H9 (cell line): ENCODE data around the gene ANKH. TPM values are rescaled to one million over a fixed set of nuclear protein-coding genes. Genes with fewer than 3 reads are reported as not detected.

ENCODE experiments used
- DNase-seq: peaks from one replicate; pipeline ENCODE4 v3.0.0-alpha.2; 2017
- H2AFZ ChIP-seq: one replicate; pipeline ENCODE4 v1.6.1; 2013; ENCODE audit warnings: mild to moderate bottlenecking, low read length, control low read depth, moderate library complexity
- H2AK5ac ChIP-seq: 2 replicates; pipeline ENCODE4 v1.6.1; 2013; ENCODE audit warnings: low read length, control low read depth, mixed read lengths; ENCODE audit not compliant: insufficient read length
- H2BK120ac ChIP-seq: one replicate; pipeline ENCODE4 v1.6.1; 2013; ENCODE audit warnings: low read depth, mild to moderate bottlenecking, low read length, control low read depth, inconsistent platforms; ENCODE audit not compliant: poor library complexity, severe bottlenecking
- H2BK12ac ChIP-seq: 2 replicates; pipeline ENCODE4 v1.6.1; 2013; ENCODE audit warnings: low read length, control low read depth, mixed read lengths, low read depth; ENCODE audit not compliant: insufficient read length
- H2BK15ac ChIP-seq: 2 replicates; pipeline ENCODE4 v1.6.1; 2013; ENCODE audit warnings: low read depth, low read length, control low read depth
- H2BK20ac ChIP-seq: one replicate; pipeline ENCODE4 v1.6.1; 2013; ENCODE audit warnings: low read depth, mild to moderate bottlenecking, low read length, control low read depth, inconsistent platforms; ENCODE audit not compliant: poor library complexity, severe bottlenecking
- H2BK5ac ChIP-seq: 2 replicates; pipeline ENCODE4 v1.6.1; 2013; ENCODE audit warnings: low read length, control low read depth, mixed read lengths; ENCODE audit not compliant: insufficient read length
- H3K14ac ChIP-seq: 2 replicates; pipeline ENCODE4 v1.6.1; 2013; ENCODE audit warnings: low read length, control low read depth; ENCODE audit not compliant: insufficient read depth
- H3K18ac ChIP-seq: 2 replicates; pipeline ENCODE4 v1.6.1; 2013; ENCODE audit warnings: low read depth, mild to moderate bottlenecking, mixed read lengths, low read length, control low read depth; ENCODE audit not compliant: insufficient read length
- H3K23ac ChIP-seq: 2 replicates; pipeline ENCODE4 v1.6.1; 2013; ENCODE audit warnings: low read length, control low read depth, mixed read lengths, low read depth; ENCODE audit not compliant: insufficient read length
- H3K23me2 ChIP-seq: 2 replicates; pipeline ENCODE4 v1.6.1; 2013; ENCODE audit warnings: low read depth, mild to moderate bottlenecking, mixed read lengths, low read length, control low read depth; ENCODE audit not compliant: insufficient read length, poor library complexity, severe bottlenecking
- H3K27ac ChIP-seq: 2 replicates; pipeline ENCODE4 v1.5.1; 2013; ENCODE audit warnings: low read length, control low read depth, mixed read lengths, low read depth; ENCODE audit not compliant: insufficient read length
- H3K27me3 ChIP-seq: 2 replicates; pipeline ENCODE4 v1.6.1; 2013; ENCODE audit warnings: low read length, control low read depth, inconsistent platforms; ENCODE audit not compliant: insufficient read depth
- H3K4ac ChIP-seq: 2 replicates; pipeline ENCODE4 v1.6.1; 2013; ENCODE audit warnings: low read depth, mild to moderate bottlenecking, control low read depth, inconsistent platforms, low read length, moderate library complexity
- H3K4me1 ChIP-seq: 2 replicates; pipeline ENCODE4 v1.6.1; 2013; ENCODE audit warnings: low read length, control low read depth, inconsistent platforms; ENCODE audit not compliant: insufficient read depth
- H3K4me2 ChIP-seq: 2 replicates; pipeline ENCODE4 v1.6.1; 2013; ENCODE audit warnings: low read length, control low read depth, mixed read lengths; ENCODE audit not compliant: insufficient read length, insufficient read depth
- H3K56ac ChIP-seq: 2 replicates; pipeline ENCODE4 v1.6.1; 2013; ENCODE audit warnings: low read depth, mild to moderate bottlenecking, mixed read lengths, low read length, control low read depth; ENCODE audit not compliant: insufficient read length
- H3K79me1 ChIP-seq: 2 replicates; pipeline ENCODE4 v1.6.1; 2013; ENCODE audit warnings: low read depth, mild to moderate bottlenecking, moderate library complexity, low read length, control low read depth, inconsistent platforms; ENCODE audit not compliant: insufficient read depth, poor library complexity, severe bottlenecking
- H3K79me2 ChIP-seq: 2 replicates; pipeline ENCODE4 v1.6.1; 2013; ENCODE audit warnings: low read length, control low read depth, inconsistent platforms; ENCODE audit not compliant: insufficient read depth
- H3K9ac ChIP-seq: 2 replicates; pipeline ENCODE4 v1.6.1; 2013; ENCODE audit warnings: low read length, control low read depth, mixed read lengths; ENCODE audit not compliant: insufficient read length; ENCODE audit errors: extremely low read depth
- H3K9me3 ChIP-seq: one replicate; pipeline ENCODE4 v1.6.1; 2013; ENCODE audit warnings: low read depth, low read length, inconsistent platforms; ENCODE audit not compliant: control insufficient read depth
- H3T11ph ChIP-seq: one replicate; pipeline ENCODE4 v1.6.1; 2013; ENCODE audit warnings: mild to moderate bottlenecking, low read length, control low read depth, inconsistent platforms
- H4K20me1 ChIP-seq: one replicate; pipeline ENCODE4 v1.6.1; 2013; ENCODE audit not compliant: control insufficient read depth, insufficient read length, insufficient read depth
- H4K5ac ChIP-seq: 2 replicates; pipeline ENCODE4 v1.6.1; 2013; ENCODE audit warnings: low read depth, mild to moderate bottlenecking, mixed read lengths, low read length, control low read depth; ENCODE audit not compliant: insufficient read length
- H4K8ac ChIP-seq: replicated peaks from 2 replicates; pipeline ENCODE4 v1.6.1; 2013; ENCODE audit warnings: low read length, control low read depth, mixed read lengths, low read depth; ENCODE audit not compliant: insufficient read length
- H4K91ac ChIP-seq: 2 replicates; pipeline ENCODE4 v1.6.1; 2013; ENCODE audit warnings: low read depth, mild to moderate bottlenecking, moderate library complexity, mixed read lengths, low read length, control low read depth; ENCODE audit not compliant: insufficient read length
- H3K27ac Mint-ChIP-seq, 3 experiments: 2 replicates in 2 of 3; 3 replicates in 1 of 3; pipeline ENCODE4 v1.8.0; 2020 to 2021; ENCODE audit warnings: mixed read lengths in 3 of 3, mild to moderate bottlenecking in 1 of 3, moderate library complexity in 1 of 3
- H3K27me3 Mint-ChIP-seq: 2 replicates; pipeline ENCODE4 v1.8.0; 2021; ENCODE audit warnings: low read depth, mild to moderate bottlenecking, moderate library complexity, mixed read lengths
- H3K36me3 Mint-ChIP-seq, 3 experiments: 2 replicates in 2 of 3; 3 replicates in 1 of 3; pipeline ENCODE4 v1.8.0; 2020 to 2021; ENCODE audit warnings: low read depth in 3 of 3, mixed read lengths in 3 of 3; ENCODE audit not compliant: insufficient read depth in 1 of 3
- H3K4me1 Mint-ChIP-seq, 2 experiments: 2 replicates each; pipeline ENCODE4 v1.8.0; 2020; ENCODE audit warnings: mixed read lengths in 2 of 2
- H3K4me3 Mint-ChIP-seq, 2 experiments: 2 replicates in 1 of 2; 3 replicates in 1 of 2; pipeline ENCODE4 v1.8.0; 2020 to 2021; ENCODE audit warnings: mild to moderate bottlenecking in 2 of 2, mixed read lengths in 2 of 2, moderate library complexity in 1 of 2
- H3K9me3 Mint-ChIP-seq, 2 experiments: 2 replicates in 1 of 2; 3 replicates in 1 of 2; pipeline ENCODE4 v1.8.0; 2020; ENCODE audit warnings: mild to moderate bottlenecking in 2 of 2, mixed read lengths in 2 of 2, moderate library complexity in 1 of 2
- WGBS: extraction: QIAGEN DNeasy Blood & Tissue Kit; methylation state at CpG from one replicate; pipeline ENCODE4 v1.1.7; 2013; ENCODE audit warnings: missing lambda C conversion rate, low lambda C conversion rate, mixed read lengths; ENCODE audit not compliant: insufficient read length; ENCODE audit errors: extremely low coverage; 5-methylcytosine and 5-hydroxymethylcytosine counted together
- total RNA-seq: library from RNA; stranded (reverse); gene quantifications from 2 replicates; pipeline ENCODE4 v1.2.1, GENCODE V29; 2021
- TF ChIP-seq, protein P1 (sequence below): fragments of 200-600 bp; sonication (generic); conservative IDR thresholded peaks from 3 replicates; pipeline ENCODE4 v1.8.0; 2021; ENCODE audit warnings: antibody characterized with exemption, mild to moderate bottlenecking

ANKH gene
- total RNA-seq, 1 experiment from 2014 or later, result 9.6 TPM

DNA sequence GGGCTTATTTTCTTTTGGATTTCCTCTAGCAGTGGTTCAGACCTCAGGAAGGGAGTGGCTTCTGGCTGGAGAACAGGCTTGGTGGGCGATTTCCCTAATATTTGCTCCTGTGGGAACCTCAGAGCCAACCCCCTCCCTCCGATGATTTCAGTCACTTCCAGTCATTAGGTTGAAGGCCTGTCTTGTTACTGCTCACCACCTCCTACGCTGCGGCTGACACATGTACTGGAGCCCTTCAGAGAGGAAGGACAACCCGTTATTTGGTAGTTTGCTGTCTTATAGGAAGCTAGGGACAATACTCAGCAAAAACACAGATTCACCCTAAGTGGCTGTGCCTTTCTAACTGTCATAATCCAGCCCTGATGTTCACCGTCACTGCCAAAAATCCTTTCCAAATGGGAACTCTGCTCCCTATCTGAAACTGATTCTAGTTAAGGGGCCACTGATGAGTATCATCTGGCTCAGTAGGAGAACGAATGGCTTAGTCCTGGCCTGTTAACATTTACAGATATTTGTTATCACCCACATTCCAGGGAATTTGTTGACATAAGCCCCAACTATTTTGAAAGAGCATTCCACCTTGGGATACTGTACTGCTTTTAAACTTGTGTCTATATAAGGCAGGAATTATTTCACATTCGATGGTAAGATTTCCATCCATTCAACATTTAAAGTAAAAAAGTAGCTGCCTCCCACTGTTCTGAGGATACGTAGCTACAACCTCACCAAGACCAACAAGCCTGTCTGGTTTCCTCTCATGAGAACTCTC, 29.3 kb upstream of the ANKH start:
- H3K14ac ChIP-seq, result no peak overlapping the region
- Mint-ChIP-seq H3K4me3 (no peak overlapping the region), H3K9me3 (no peaks in the 10 kb centered on the region), H3K4me1 (no peaks in the 10 kb centered on the region), H3K36me3 (no peaks in the 10 kb centered on the region), H3K27me3 (no peaks in the 10 kb centered on the region; the same call in 1 of the 2 replicates), H3K27ac (peak overlapping the region in 1 of 3 experiments; percentile 44; a peak in 1 of 7 replicates)
- no peak overlapping the region for H3K27ac ChIP-seq
- no peak overlapping the region for H4K5ac ChIP-seq
- TF ChIP-seq, protein P1, sequence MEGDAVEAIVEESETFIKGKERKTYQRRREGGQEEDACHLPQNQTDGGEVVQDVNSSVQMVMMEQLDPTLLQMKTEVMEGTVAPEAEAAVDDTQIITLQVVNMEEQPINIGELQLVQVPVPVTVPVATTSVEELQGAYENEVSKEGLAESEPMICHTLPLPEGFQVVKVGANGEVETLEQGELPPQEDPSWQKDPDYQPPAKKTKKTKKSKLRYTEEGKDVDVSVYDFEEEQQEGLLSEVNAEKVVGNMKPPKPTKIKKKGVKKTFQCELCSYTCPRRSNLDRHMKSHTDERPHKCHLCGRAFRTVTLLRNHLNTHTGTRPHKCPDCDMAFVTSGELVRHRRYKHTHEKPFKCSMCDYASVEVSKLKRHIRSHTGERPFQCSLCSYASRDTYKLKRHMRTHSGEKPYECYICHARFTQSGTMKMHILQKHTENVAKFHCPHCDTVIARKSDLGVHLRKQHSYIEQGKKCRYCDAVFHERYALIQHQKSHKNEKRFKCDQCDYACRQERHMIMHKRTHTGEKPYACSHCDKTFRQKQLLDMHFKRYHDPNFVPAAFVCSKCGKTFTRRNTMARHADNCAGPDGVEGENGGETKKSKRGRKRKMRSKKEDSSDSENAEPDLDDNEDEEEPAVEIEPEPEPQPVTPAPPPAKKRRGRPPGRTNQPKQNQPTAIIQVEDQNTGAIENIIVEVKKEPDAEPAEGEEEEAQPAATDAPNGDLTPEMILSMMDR, result no peak
- H3K4ac ChIP-seq, result no peak overlapping the region
- no peak overlapping the region for H2AFZ ChIP-seq
- no peak overlapping the region for H3K9ac ChIP-seq
- H2BK5ac ChIP-seq, result no peak overlapping the region
- no peak overlapping the region for H3K18ac ChIP-seq
- no peaks in the 10 kb centered on the region; the same call in 1 of the 2 replicates for H3K27me3 ChIP-seq
- WGBS, result no CpG with 5 or more reads among the region's 9 CpGs
- no peak overlapping the region for H3K56ac ChIP-seq
- H3K79me1 ChIP-seq, result no peaks in the 10 kb centered on the region
- H3K9me3 ChIP-seq, result no peaks in the 10 kb centered on the region
- H2BK12ac ChIP-seq, result no peak overlapping the region
- no peak overlapping the region for H3T11ph ChIP-seq
- H3K4me2 ChIP-seq, result no peak overlapping the region
- H2BK20ac ChIP-seq, result no peak overlapping the region
- no peak overlapping the region for H4K91ac ChIP-seq
- no peak overlapping the region for H2BK15ac ChIP-seq
- H3K4me1 ChIP-seq, result no peaks in the 10 kb centered on the region
- DNase-seq, result no peak
- no peak overlapping the region for H3K23ac ChIP-seq
- H4K20me1 ChIP-seq, result no peaks in the 10 kb centered on the region
- no peaks in the 10 kb centered on the region for H3K79me2 ChIP-seq
- H2AK5ac ChIP-seq, result no peak overlapping the region
- H2BK120ac ChIP-seq, result no peak overlapping the region
- no peak overlapping the region for H4K8ac ChIP-seq
- H3K23me2 ChIP-seq, result no peaks in the 10 kb centered on the region
